ENCODE measurements around the gene VSIG10L2. TPM values are rescaled to one million over a fixed set of nuclear protein-coding genes. Genes with fewer than 3 reads are reported as not detected.

VSIG10L2 gene
- polyA plus RNA-seq, 1 donor = not detected

DNA sequence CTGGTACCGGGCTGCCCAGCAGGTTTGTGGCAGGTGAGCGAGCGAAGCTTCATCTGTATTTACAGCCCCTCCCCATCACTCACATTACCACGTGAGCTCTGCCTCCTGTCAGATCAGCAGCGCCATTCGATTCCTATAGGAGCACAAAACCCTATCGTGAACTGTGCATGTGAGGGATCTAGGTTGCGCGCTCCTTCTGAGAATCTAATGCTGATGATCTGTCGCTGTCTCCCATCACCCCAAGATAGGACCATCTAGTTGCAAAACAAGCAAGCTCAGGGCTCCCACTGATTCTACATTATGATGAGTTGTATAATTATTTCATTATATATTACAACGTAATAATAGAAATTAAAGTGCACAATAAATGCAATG lies 15.8 kb upstream of the VSIG10L2 start:
- no peak for DNase-seq

DNA sequence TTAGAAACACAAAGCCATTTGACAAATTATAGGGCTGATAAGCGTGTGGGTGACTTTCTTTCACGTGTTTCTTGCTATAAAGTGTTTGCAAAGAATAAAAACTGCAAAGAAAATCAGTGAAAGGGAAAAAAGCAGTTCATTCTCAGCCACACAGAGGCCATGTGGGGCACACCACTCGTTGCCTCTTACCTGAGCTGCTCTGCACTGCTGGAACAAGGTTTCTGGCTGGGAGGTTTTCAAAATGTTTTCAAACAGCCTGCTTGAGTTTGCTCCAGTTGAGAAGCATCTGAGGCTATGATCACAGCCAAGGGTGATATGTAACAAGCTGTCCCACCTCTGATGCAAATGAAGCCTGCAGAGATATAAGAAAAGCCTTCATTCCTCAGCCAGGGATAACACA lies 14.7 kb upstream of the VSIG10L2 start:
- no peak for DNase-seq

DNA sequence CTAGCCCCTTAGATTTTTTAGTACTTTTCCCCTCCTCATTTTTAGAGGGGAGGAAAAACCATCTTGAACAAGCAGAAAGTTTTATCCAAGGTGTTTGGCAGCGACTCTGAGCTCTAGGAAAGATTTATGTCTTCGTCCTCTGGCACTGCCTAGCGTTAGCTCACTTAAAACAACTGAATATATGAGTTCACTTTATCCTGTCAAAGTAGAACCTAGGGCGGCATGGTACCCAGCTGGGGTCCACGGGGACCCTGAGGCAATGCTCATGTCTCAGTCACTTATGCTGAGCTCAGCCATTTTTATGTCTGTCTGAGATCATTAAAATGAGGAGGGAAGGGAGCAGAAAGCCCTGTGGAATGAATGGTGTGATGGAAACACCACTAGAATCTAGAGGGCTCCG lies 14.2 kb upstream of the VSIG10L2 start:
- peak; percentile 67 for DNase-seq

DNA sequence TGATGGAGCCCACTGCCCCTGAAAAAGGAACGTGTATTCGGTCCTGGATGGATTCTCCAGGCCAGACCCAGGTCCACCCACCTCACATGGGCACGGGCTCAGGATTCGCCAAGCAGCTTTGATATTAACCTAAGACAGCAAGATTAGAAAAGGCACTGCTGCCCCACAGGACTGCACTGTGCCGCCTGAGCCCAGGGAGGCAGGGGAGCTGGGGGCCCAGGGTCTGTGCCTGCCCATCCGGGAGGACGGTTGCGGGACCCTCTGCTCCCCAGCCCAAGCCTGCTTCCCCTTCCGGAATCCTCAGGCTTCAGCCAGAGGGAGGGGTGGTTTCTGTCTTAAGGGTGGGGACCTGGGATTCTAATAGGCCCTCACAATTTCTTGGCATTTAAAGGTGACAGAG lies 13.5 kb upstream of the VSIG10L2 start:
- DNase-seq = no peak

DNA sequence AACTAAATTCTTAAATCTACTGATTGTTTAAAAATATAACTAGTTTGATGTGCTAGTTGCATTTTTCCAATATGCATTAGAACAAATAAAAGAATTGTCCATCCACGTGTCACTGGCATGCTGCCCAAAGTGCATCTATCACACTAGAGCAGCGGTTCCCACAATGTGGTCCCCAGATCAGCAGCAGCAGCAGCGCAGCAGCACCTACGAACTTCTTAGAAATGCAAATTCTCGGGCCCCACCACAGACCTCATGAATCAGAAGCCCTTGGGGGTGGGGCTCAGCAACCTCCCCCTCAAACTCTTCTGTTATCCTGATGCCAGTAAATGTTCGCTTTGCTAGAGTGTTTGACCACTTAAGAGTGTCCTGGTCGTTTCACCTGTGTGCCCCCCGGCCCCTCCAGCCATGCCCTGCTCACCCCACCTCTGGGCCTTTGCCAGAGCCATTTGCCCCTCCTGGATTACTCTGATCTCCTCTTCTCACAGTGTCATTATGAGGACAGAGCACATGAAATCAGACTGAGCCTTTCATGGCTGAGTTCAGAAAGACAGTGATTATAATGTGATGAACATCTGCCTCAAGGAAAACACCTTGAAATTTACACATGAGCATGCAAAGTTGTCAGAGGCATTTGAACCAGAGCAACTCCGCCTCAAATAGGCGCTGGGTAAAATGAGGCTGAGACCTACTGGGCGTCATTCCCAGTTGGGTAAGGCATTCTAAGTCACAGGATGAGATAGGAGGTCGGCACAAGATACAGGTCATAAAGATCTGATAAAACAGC lies 12.6 kb upstream of the VSIG10L2 start:
- DNase-seq = no peak

DNA sequence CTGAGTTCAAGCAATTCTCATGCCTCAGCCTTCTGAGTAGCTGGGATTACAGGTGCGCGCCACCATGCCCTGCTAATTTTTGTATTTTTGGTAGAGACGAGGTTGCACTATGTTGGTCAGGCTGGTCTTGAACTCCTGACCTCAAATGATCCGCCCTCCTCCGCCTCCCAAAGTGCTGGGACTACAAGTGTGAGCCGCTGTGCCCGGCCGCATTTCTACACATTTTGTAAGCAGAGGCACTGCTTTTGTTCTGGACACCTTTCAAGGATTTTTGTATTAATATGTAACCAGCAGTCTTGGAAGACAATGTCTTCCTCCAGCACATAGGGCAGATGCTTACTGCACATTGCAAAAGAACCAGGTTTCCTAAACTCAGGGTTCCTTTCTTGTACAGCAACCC lies 11.4 kb upstream of the VSIG10L2 start:
- DNase-seq = no peak

DNA sequence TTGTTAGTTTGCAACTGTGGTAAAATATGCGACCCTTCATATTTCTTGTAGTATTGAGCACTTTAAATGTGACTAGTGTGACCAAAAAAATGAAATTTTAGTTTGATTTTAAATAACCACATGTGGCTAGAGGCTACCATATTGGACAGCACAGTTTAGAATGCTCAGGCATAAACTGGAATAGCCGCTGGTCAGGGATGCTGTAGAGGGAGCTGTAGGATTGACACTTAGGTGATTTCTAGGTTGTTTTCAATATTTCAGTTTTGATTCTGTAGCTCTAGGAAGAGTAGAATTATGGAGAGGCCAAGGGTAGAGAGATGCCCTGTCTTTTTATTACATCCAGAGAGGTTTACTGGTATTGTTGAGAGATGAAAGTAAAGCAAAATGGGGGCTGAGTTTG lies 10.8 kb upstream of the VSIG10L2 start:
- no peak for DNase-seq

DNA sequence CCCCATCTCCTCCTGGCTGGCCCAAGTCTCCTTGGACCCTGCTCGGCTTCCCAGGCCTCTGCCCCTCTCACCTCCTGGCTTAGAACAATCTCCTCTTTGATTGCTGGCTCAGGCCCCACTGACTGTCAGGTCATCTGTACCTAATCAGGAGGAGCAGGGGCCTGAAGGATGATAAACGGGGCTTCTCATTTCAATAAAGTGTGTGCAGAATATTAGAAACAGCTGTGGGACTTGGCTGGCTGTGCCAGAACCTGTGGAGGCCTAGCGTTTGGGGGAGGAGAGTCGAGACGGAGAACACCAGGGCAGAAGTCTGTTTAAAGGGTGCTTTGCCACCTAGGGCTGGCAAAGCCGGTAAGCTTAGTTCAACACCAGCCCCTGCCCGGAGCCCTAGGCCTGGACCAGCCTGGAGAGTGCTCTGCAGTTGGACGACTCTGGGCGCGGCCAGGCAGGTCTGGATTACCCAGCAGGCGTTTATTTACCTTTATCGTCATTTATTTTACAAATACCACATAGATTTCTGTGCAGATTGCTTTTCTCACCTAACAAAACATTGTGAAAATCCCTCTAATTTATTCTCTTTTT lies 10.1 kb upstream of the VSIG10L2 start:
- peak; percentile 72 for DNase-seq

DNA sequence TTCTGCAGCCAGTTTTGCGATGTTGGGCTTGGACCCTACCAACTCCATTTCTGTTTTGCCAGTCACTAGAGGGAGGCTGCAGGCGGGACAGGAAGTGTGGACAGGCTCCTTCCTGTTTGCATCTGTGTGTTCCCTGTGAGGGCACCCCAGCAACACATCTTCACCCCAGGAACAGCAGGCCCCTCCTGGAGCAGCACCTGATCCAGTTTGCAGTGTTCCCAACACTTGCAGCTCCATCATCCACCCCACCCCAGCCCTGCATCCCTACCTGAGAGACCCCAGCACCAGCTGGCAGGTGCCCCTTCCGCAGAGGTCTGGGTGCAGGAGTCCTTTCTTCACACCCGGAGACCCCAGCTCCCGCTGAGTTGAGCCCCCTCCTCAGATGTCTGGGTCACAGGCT lies 7.4 kb upstream of the VSIG10L2 start:
- no peak for DNase-seq

DNA sequence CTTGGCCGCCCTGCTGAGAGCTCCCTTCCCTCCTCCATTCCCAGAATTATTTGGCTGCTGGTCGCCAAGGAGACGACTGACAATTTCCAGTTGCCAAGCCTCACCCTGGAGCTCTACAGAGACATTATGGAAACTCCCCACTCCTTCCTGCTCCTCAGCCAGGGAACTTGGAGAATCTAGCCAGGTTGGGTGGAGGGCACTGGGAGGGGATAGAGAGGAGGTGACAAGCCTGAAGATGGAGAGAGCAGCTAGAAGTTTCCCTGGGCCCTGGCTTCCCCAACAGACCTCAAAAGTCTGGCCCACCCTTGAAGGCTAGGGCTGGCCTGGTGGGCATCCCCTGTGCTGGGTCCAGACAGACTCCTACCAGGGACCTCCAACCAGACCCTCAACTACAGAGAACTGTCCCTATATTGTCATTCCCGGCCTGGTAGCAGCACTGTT lies 6.7 kb upstream of the VSIG10L2 start:
- DNase-seq = peak; percentile 75

DNA sequence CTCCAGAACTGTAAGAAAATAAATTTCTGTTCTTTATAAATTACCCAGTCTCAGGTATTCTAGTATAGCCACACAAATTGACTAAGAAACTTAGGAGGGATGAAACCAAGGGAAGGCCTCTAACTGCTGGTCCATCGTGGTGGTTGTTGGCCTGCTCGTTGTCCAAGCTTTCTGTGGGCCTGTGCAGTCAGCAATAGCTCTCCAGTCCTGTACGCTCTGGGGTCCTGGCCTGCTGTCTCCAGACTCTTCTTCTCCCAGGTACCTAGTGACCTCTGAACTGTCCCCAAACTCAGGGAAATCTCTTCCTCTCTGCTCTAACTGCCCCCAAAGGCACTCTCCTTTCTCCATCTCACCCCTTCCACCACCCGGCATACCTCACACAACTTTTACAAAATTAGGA lies 5.7 kb upstream of the VSIG10L2 start:
- no peak for DNase-seq

DNA sequence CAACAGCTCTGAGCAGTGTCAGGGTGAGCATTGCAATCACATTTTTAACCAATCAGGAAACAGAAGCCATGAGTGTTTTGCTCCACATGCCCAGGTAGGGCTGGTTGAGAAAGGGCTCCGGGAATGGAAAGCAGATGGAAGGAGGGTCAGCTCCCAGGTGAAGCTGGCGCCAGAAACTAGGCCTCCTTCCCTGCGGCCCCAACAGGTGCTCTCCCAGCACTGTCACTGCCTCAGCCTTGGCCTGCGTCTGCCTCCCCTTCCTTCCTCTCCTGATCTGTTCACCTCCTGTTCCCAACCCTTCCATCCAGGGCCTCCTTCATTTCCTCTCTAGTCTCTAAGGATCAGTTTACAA lies 4.6 kb upstream of the VSIG10L2 start:
- DNase-seq = no peak

DNA sequence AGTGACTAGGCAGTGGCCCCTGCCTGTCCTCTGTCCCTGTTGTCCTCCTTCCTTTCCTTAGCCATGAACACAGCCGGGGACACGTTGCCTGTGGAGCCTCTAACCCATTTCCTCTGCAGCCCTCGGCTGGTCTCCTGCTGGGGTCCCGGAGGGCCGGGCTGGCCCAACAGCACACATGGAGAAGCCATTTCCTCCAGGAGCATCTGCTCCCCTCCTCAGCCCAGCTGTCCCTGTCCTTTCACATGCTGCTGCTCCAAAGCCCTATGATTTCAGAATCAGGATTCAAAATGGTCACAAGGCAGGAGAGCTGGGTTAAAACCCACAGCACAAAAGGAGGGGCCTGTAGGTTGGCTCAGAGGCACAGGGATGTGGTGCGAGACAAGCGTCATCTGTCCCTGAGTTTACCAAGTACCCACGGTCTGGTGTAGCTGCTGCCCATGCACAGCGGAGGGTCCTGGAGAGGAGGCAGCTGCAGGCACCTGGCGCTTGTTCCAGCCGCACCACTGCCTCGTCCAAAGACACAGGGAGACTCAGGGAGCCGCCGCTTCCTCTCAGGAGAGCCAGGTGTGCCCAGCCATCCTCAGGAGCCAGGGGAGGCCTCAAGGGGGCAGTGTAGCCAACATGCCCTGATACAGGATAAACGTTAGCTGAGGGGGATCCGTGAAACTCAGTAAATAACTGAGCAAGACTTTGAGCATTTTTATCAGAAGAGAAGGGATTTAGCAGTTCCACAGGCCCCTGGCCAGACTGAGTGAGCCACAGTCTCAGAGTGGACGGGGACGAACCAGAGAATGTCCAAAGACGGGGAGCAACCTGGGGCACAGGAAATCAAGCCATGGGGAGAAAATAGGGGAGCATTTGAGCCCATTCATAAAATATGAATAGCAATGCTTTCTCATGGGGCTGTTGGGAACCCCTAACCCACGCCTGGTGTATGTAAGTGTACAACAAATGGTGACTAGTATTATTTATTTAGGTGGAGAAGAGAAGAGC lies 3.9 kb upstream of the VSIG10L2 start:
- peak; percentile 63 for DNase-seq

DNA sequence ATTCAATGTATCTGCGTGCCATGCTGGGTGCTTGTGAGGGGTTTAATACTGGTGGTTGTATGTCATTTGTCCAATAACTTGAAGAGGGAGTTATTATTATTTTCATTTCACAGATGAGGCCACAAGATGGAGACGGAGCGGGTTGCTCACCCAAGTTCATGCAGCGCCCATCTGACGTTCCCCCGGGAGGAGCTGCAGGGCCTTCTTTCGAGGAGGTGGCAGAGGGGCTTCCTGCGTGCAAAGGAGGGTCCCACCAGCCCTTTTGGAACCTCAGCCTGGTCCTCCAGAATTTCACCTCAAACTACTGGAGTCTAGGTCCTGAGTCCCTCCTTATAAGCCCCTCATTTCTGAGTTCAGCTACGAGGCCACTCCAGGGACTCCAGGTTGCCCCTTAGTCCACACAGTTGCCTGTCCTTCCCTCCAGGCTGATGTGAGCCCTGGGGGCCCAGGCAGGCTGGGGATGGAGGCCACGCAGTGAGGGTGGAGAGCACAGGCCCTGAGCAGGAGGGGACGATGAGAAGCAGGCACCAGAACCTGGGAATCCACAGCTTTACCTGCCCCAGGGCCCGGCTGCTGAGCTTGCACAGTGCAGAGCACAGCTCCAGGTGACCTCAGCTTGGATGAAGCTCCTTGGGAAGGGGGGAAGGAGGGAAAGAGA lies 2.9 kb upstream of the VSIG10L2 start:
- DNase-seq = no peak

DNA sequence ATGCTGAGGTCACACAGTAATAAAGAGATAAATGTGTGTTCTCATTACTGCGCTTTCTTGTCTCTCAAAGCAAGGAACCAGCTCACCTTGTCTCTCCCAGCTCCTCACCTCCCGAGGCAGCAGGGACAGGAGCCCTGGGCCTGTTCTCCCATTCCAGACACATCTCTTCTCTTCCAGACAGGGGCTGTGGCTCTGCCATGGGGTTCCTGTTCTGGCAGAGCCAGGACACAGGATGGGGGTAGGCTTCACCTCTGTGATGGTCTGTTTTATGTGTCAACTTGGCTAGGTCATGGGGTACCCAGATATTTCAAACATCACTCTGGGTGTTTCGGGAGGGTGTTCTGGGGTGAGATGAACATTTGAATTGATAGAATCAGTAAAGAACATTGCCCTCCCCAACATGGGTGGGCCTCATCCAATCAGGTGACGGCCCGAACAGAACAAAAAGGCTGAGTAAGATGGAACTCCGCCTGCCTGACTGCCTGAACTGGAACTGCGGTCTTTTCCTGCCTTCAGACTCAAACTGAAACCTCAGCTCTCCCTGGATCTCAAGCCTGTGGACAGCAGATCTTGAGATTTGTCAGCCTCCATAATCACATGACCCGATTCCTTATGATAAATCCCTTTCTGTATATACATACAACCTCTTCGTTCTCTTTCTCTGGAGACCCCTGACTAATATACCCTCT lies 2.0 kb upstream of the VSIG10L2 start:
- no peak for DNase-seq

DNA sequence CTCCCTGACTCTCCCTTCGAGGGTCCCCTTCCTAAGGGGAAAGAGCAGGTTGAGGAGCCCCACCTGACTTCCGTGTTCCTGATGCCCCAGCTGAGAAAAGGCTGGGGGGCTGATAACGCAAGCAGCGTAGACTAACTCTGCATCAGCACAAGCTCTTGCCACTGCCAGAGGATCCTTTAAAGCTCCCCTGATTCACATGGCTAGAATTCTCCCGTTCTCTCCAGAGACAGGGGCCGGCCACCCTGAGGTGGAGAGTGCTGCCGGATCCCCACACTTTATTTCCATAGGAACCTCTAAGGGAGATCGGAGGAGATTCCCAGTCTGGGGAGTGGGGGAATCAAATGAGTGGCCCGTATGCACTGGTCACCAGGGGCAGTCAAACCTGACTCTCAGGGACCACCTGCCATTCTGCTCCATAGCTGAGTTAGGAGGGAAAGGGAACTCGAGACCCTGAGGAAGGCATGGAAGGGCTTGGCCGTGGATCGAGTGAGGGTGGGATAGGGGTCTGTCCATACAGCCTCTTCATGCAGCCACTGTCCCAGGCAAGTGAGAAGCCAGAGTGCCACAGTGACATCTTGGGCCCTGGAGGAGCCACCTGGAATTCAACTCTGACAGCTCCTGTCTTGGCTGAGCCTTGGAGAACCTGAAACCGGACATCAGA lies 1.4 kb upstream of the VSIG10L2 start:
- DNase-seq = no peak

DNA sequence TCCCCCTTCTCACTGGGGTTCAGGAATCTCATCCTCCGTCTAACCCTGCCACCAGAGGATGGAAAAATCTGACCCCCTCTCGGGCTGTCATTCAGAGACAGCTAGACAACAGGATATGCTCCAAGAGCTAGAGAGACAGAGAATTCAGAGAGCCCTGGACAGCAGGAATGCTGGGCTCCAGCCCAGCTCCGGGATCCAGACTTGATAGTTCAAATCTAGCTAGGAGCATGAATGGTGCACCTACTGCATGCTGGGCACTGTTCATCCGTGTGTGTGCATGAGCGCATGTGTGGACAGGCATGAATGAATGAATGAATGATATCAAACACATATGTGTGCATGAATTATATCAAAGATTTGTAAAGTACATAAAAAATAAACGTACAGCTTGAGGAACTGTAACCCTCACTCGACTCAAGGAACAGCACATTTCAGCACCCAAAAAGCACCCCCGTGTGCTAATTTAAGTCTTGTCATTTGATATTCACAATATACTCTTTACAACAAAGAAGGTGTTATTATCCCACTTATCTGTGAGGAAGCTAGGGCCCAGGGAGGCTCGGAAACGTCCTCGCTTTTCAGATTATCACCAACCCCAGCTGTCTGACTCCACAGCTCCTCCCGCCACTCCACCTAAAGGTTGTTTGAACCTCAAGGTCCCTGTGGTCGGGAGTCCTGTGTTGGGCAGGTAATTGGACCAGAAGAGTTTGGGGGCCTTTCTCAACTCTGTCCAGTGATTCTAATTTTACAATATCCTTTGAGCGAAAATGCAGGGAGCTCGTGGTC lies 640 bp upstream of the VSIG10L2 start:
- DNase-seq = no peak

DNA sequence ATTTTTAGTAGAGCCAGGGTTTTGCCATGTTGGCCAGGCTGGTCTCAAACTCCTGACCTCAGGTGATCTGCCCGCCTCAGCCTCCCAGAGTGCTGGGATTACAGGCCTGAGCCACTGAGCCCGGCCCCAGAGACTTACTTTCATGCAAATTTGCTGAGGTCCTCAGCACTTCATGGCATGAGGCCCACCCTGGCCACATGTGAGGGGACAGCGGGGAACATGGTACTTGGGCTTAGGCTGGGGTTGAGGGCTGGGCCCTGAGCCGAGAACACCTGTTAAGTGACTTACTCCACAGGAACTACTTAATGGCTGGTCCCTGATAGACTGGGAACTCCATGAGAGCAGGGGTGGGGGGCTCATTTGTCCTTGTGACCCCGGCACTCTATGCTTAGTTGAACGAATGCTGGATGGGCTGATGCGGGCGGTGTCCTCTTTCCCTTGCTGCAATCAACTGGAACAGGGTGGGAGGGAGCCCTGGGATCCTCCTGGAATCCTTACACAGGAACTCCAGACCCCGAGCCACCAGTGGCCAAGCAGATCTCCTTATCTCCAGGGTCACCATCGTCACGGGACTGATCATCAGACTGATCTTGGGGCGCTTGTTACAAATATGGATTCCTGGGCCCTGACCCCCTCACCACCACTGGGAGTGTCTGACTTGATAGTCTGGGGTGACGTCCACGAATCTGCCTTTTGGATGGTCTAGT lies 1.0 kb downstream of the VSIG10L2 start:
- no peak for DNase-seq

DNA sequence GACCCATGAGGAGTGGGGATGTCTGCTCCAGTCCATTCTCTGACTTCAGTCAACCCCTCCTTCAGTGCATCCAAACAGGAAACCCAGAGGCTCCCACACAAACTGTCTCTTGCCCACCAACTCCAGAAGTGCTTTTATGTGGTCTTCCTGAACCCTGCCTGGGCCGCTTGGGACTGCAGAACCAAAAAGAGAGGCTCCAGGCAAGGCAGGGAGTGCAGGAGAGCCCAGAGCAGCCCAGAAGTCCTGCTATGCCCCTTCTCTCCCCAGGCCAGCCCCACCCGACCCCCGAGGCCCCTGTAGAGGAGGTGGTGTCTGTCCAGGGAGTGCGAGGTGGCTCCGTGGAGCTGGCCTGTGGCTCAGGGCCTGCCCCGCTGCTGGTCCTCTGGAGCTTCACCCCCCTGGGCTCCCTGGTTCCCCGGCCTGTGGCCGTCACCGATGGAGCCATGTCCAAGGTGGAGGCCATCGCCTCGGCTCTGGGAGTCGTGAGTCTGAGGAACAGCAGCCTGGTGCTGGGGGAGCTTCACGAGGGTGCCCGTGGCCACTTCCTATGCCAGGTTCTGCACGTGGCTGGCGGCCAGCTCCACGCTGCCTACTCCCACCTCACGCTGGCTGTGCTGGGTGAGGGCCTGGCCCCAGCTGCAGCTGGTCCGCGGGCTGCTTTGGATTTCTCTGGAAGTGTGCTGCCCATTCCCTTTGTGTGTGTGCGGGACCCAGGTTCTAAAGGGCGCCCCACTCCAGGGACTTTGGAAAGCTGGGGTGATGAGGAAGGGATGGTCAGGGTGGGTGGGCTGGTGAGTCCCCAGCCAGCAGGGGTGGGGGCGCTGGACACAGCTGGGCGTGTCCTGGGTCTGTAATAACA lies 1.8 kb downstream of the VSIG10L2 start:
- DNase-seq = no peak
